Hepatocyte (in vitro differentiated cells): ENCODE results near the gene NPTX1.

Source experiments
- EZH2 ChIP-seq: fragments of 200-600 bp; sonication (generic); IDR thresholded peaks from 2 replicates; pipeline ENCODE4 v1.6.1; 2016; ENCODE audit warnings: antibody characterized with exemption, mild to moderate bottlenecking, borderline replicate concordance
- EZH2phosphoT487 ChIP-seq: fragments of 200-600 bp; sonication (generic); IDR thresholded peaks from one replicate; pipeline ENCODE4 v1.6.1; 2018; ENCODE audit warnings: antibody characterized with exemption, mild to moderate bottlenecking, low read depth, moderate library complexity; ENCODE audit not compliant: unreplicated experiment, severe bottlenecking
- TF ChIP-seq, protein P1 (sequence below): fragments of 200-600 bp; sonication (generic); IDR thresholded peaks from 2 replicates; pipeline ENCODE4 v1.5.1; 2016; ENCODE audit warnings: antibody characterized with exemption, mild to moderate bottlenecking; ENCODE audit not compliant: poor library complexity

DNA sequence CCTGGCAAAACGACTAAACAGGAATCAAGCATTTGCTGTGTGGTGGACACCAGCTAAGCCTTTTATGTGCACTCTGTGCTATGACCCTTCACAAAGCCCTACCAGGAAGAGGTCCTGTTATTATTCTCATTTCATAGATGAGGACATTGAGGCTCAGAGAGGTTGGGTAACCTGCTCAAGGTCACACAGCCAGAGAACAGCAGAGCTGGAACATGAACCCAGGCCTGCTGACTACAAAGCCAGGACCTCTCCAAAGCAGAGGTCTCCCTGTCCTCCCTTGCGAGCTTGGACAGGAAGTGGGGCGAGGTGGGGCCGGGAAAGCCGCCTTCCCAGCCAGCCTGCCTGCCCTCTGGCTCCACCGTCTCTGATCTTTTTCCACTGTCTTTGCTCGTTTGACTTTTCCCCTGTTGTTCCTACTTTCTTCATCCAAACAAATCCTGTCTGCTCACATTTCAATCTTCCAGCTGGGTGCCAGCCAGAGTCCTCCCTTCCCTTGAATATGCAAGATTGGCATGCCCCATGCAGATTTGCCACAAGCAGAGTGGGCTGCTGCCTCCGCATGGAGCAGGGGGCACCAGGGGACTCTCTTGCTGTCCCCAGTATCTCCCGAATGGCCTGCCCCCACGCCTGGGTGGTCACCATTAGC lies 44.5 kb upstream of the NPTX1 start:
- TF ChIP-seq, protein P1, sequence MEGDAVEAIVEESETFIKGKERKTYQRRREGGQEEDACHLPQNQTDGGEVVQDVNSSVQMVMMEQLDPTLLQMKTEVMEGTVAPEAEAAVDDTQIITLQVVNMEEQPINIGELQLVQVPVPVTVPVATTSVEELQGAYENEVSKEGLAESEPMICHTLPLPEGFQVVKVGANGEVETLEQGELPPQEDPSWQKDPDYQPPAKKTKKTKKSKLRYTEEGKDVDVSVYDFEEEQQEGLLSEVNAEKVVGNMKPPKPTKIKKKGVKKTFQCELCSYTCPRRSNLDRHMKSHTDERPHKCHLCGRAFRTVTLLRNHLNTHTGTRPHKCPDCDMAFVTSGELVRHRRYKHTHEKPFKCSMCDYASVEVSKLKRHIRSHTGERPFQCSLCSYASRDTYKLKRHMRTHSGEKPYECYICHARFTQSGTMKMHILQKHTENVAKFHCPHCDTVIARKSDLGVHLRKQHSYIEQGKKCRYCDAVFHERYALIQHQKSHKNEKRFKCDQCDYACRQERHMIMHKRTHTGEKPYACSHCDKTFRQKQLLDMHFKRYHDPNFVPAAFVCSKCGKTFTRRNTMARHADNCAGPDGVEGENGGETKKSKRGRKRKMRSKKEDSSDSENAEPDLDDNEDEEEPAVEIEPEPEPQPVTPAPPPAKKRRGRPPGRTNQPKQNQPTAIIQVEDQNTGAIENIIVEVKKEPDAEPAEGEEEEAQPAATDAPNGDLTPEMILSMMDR = no peak
- TF ChIP-seq EZH2 (no peak), EZH2phosphoT487 (no peak)
